HCT116 (cell line): ENCODE data around the gene TMEM256. TPM values are rescaled to one million over a fixed set of nuclear protein-coding genes. Genes with fewer than 3 reads are reported as not detected.

Experiments
- ATAC-seq: fragments of 200-7000 bp; cut with Tn5 transposase; 2 replicates; pipeline ENCODE4 v1.9.1; 2020; ENCODE audit warnings: mild to moderate bottlenecking, moderate library complexity
- BruUV-seq: library from RNA; stranded (reverse); fragments of 400-500 nt; replicated peaks from 2 replicates; lab custom pipeline; 2021; lab: Mats Ljungman, UMichigan
- CTCF ChIA-PET: fragments of 300-600 bp; sonication (Branson Sonifier 250); formaldehyde crosslinking; loops from one replicate; lab custom pipeline; 2021; ENCODE audit warnings: antibody characterized with exemption; lab: Charles Lee
- POLR2A ChIA-PET: fragments of 300-600, 350-600 bp; sonication (Branson Sonifier 250); formaldehyde crosslinking; loops from one replicate; lab custom pipeline; 2021; ENCODE audit warnings: antibody characterized with exemption; lab: Charles Lee
- RAD21 ChIA-PET, 2 experiments: fragments of 300-600 bp; sonication (Branson Sonifier 250); formaldehyde crosslinking; loops; one replicate each; lab custom pipeline; 2023; ENCODE audit warnings: low total read pairs in 2 of 2; ENCODE audit not compliant: uncharacterized antibody in 2 of 2, unreplicated experiment in 2 of 2, low non-redundant PET in 1 of 2; lab: Charles Lee
- DNase-seq: peaks from one replicate; pipeline ENCODE4 v3.0.0-alpha.2; 2010; ENCODE audit warnings: low read depth, low spot score
- H2AFZ ChIP-seq: fragments of 200-600 bp; shearing (Covaris generic), sonication (generic); 2 replicates; pipeline ENCODE4 v1.6.1; 2017; ENCODE audit warnings: low read depth, mixed run types, mixed read lengths, antibody characterized with exemption, low read length; ENCODE audit not compliant: poor library complexity, severe bottlenecking
- H3K27ac ChIP-seq: 2 replicates; pipeline ENCODE4 v1.5.1; 2012; ENCODE audit warnings: low read depth, low read length
- H3K27me3 ChIP-seq: fragments of 200-600 bp; sonication (generic); 2 replicates; pipeline ENCODE4 v1.6.1; 2016; ENCODE audit warnings: mixed run types, low read length, mixed read lengths; ENCODE audit not compliant: insufficient read depth
- H3K36me3 ChIP-seq, 2 experiments: fragments of 200-500 bp in 1 of 2; fragments of 200-600 bp in 1 of 2; sonication (Bioruptor generic) in 1 of 2; sonication (generic) in 1 of 2; 2 replicates each; pipeline versions ENCODE4 v1.5.1 to v1.6.1; 2014 to 2016; ENCODE audit warnings: low read length in 2 of 2, inconsistent platforms in 1 of 2, mixed read lengths in 1 of 2, mixed run types in 1 of 2; ENCODE audit not compliant: insufficient read depth in 2 of 2, control insufficient read depth in 1 of 2
- H3K4me1 ChIP-seq, 2 experiments: fragments of 200-600 bp in 1 of 2; sonication (generic) in 1 of 2; 2 replicates each; pipeline versions ENCODE4 v1.5.1 to v1.6.1; 2012 to 2017; ENCODE audit warnings: low read length in 2 of 2, inconsistent platforms in 1 of 2, mild to moderate bottlenecking in 1 of 2, mixed read lengths in 1 of 2, mixed run types in 1 of 2, moderate library complexity in 1 of 2; ENCODE audit not compliant: insufficient read depth in 2 of 2, control insufficient read depth in 1 of 2
- H3K4me2 ChIP-seq: fragments of 200-600 bp; sonication (generic); 2 replicates; pipeline ENCODE4 v1.6.1; 2017; ENCODE audit warnings: mixed run types, low read length, mixed read lengths
- H3K4me3 ChIP-seq, 2 experiments: fragments of 200-600 bp in 1 of 2; sonication (generic) in 1 of 2; replicated peaks in 1 of 2; 2 replicates each; pipeline ENCODE4 v1.5.1; 2011 to 2016; ENCODE audit warnings: low read length in 2 of 2, control low read depth in 1 of 2, low read depth in 1 of 2, mild to moderate bottlenecking in 1 of 2, mixed read lengths in 1 of 2, mixed run types in 1 of 2
- H3K79me2 ChIP-seq: fragments of 200-600 bp; sonication (generic); 2 replicates; pipeline ENCODE4 v1.6.1; 2017; ENCODE audit warnings: mild to moderate bottlenecking, mixed run types, low read length, moderate library complexity, mixed read lengths; ENCODE audit not compliant: insufficient read depth
- H3K9ac ChIP-seq: fragments of 200-600 bp; sonication (generic); 2 replicates; pipeline ENCODE4 v1.6.1; 2016; ENCODE audit warnings: low read length, mixed read lengths
- H3K9me2 ChIP-seq: fragments of 200-600 bp; sonication (generic), shearing (Covaris generic); 2 replicates; pipeline ENCODE4 v1.6.1; 2017; ENCODE audit warnings: mixed run types, mild to moderate bottlenecking, moderate library complexity; ENCODE audit not compliant: insufficient read depth
- H3K9me3 ChIP-seq, 2 experiments: fragments of 200-500 bp in 1 of 2; fragments of 200-600 bp in 1 of 2; sonication (Bioruptor generic) in 1 of 2; sonication (generic) in 1 of 2; 2 replicates each; pipeline ENCODE4 v1.6.1; 2014 to 2017; ENCODE audit warnings: low read length in 2 of 2, mixed read lengths in 2 of 2, inconsistent platforms in 1 of 2, low read depth in 1 of 2, mild to moderate bottlenecking in 1 of 2, mixed run types in 1 of 2, moderate library complexity in 1 of 2; ENCODE audit not compliant: control insufficient read depth in 1 of 2, insufficient read depth in 1 of 2
- H4K20me1 ChIP-seq: fragments of 200-600 bp; sonication (generic), shearing (Covaris generic); 2 replicates; pipeline ENCODE4 v1.6.1; 2017; ENCODE audit warnings: mixed run types, mild to moderate bottlenecking, moderate library complexity; ENCODE audit not compliant: insufficient read depth
- ATF3 ChIP-seq: IDR thresholded peaks from 2 replicates; pipeline ENCODE4 v1.6.1; 2012
- CEBPB ChIP-seq: IDR thresholded peaks from 2 replicates; pipeline ENCODE4 v1.6.1; 2012; ENCODE audit warnings: low read depth
- CTCF ChIP-seq, 3 experiments: fragments of 200-600 bp in 1 of 3; sonication (generic) in 1 of 3; IDR thresholded peaks in 2 of 3; conservative IDR thresholded peaks in 1 of 3; 2 replicates each; pipeline ENCODE4 v1.5.1; 2012 to 2017; ENCODE audit warnings: low read depth in 2 of 3, low read length in 2 of 3, antibody characterized with exemption in 1 of 3, borderline replicate concordance in 1 of 3, control low read depth in 1 of 3, mild to moderate bottlenecking in 1 of 3, mixed read lengths in 1 of 3, mixed run types in 1 of 3, moderate library complexity in 1 of 3; ENCODE audit not compliant: insufficient read depth in 1 of 3
- FOSL1 ChIP-seq: IDR thresholded peaks from 2 replicates; pipeline ENCODE4 v1.6.1; 2012; ENCODE audit warnings: low read depth
- MAX ChIP-seq: IDR thresholded peaks from 2 replicates; pipeline ENCODE4 v1.6.1; 2012
- POLR2A ChIP-seq: IDR thresholded peaks from 2 replicates; pipeline ENCODE4 v1.7.0; 2011; ENCODE audit warnings: borderline replicate concordance; ENCODE audit not compliant: insufficient read depth, insufficient read length; ENCODE audit errors: extremely low read depth
- POLR2AphosphoS5 ChIP-seq: IDR thresholded peaks from 2 replicates; pipeline ENCODE4 v1.6.1; 2011; ENCODE audit warnings: mild to moderate bottlenecking, low read depth, low read length, moderate library complexity
- RAD21 ChIP-seq: IDR thresholded peaks from 2 replicates; pipeline ENCODE4 v1.6.1; 2012; ENCODE audit warnings: low read depth, mild to moderate bottlenecking
- REST ChIP-seq: IDR thresholded peaks from 2 replicates; pipeline ENCODE4 v1.6.1; 2012; ENCODE audit warnings: low read depth
- SIN3A ChIP-seq: IDR thresholded peaks from 2 replicates; pipeline ENCODE4 v1.6.1; 2012; ENCODE audit warnings: low read depth
- SRF ChIP-seq: IDR thresholded peaks from 2 replicates; pipeline ENCODE4 v1.6.1; 2012; ENCODE audit warnings: low read depth
- TCF7L2 ChIP-seq: IDR thresholded peaks from 2 replicates; pipeline ENCODE4 v1.7.0; 2011; ENCODE audit warnings: borderline replicate concordance, inconsistent platforms; ENCODE audit not compliant: insufficient read depth, insufficient read length; ENCODE audit errors: extremely low read depth
- ZBTB33 ChIP-seq: IDR thresholded peaks from 2 replicates; pipeline ENCODE4 v1.6.1; 2011; ENCODE audit warnings: mild to moderate bottlenecking, low read length, moderate library complexity; ENCODE audit not compliant: insufficient replicate concordance; ENCODE audit errors: extremely low read depth
- ZFX ChIP-seq: fragments of 450-650 bp; IDR thresholded peaks from 2 replicates; pipeline ENCODE4 v1.6.1; 2017
- ZNF274 ChIP-seq: fragments of 200-500 bp; sonication (Bioruptor generic); IDR thresholded peaks from 2 replicates; pipeline ENCODE4 v1.6.1; 2014; ENCODE audit warnings: mild to moderate bottlenecking, low read depth, low read length, inconsistent platforms
- intact Hi-C: fragments of 100-400 bp; cut with micrococcal nuclease; formaldehyde crosslinking; loops from 2 replicates; pipeline ENCODE4 v1.10.0; 2022
- total RNA-seq: library from RNA; stranded (reverse); gene quantifications from one replicate; pipeline ENCODE4 v1.2.1, GENCODE V29; 2021; ENCODE audit not compliant: unreplicated experiment

Gene TMEM256
- total RNA-seq, 1 experiment from 2014 or later: 110 TPM

- no peak for TF ChIP-seq CTCF (IDR thresholded peaks at IDR 0.05 in 2 of 3, conservative IDR thresholded peaks at IDR 0.05 in 1 of 3; ENCODE audit: borderline replicate concordance in 1 of 3, insufficient read depth in 1 of 3, low read depth in 2 of 3, low read length in 2 of 3)
- no peak for TF ChIP-seq POLR2A
- TF ChIP-seq, all 23 proteins: peak for 0
Measured at GRCh38 chr17:7391307-7391706, 12.6 kb downstream of the TMEM256 start (continued).

- DNase-seq (no peak), ATAC-seq (no peak)
- CTCF ChIA-PET: no interaction called here
- H3K9me3 ChIP-seq: no peaks in the 10 kb centered on the region
- H4K20me1 ChIP-seq: no peaks in the 10 kb centered on the region
- RAD21 ChIA-PET: no interaction called here
- POLR2A ChIA-PET: interaction anchor here (1.2 kb wide), 1 partner anchor 11 kb away, joined by 3 read pairs; no protein-coding TSS in a partner anchor
- H3K36me3 ChIP-seq: peaks cover 10 to 18% of the 10 kb centered on the region in 2 experiments; a peak in 3 of 4 replicates
- no peak overlapping the region for H2AFZ ChIP-seq
- 0 out of 2 replicates have a peak, but pooled peaks cover 7% of the 10 kb centered on the region for H3K79me2 ChIP-seq
- intact Hi-C loops: loop anchor here (5.0 kb wide), 1 partner anchor 33 kb away; the partner anchor contains the start of gene TMEM95
- no peak overlapping the region for H3K27ac ChIP-seq
- no peaks in the 10 kb centered on the region for H3K27me3 ChIP-seq
- H3K9me2 ChIP-seq: no peaks in the 10 kb centered on the region
- no peak overlapping the region for H3K9ac ChIP-seq
- no TSS peak for BruUV-seq
- peaks cover 6 to 17% of the 10 kb centered on the region in 2 experiments; a peak in 3 of 4 replicates for H3K4me1 ChIP-seq
- no peak overlapping the region for H3K4me2 ChIP-seq
- H3K4me3 ChIP-seq: no peak overlapping the region
- no peak for TF ChIP-seq REST
- no peak for TF ChIP-seq ZFX
- no peak for TF ChIP-seq TCF7L2
- TF ChIP-seq SRF: no peak
- TF ChIP-seq ZBTB33: no peak
- no peak for TF ChIP-seq ATF3
- no peak for TF ChIP-seq ZNF274
- TF ChIP-seq POLR2AphosphoS5: no peak
- no peak for TF ChIP-seq SIN3A
- no peak for TF ChIP-seq FOSL1
- TF ChIP-seq CEBPB: no peak
- no peak for TF ChIP-seq MAX
- no peak for TF ChIP-seq RAD21
Measured at GRCh38 chr17:7389924-7390910, 13.7 kb downstream of the TMEM256 start.
